ENCODE data around the gene GTF2F2. TPM values are rescaled to one million over a fixed set of nuclear protein-coding genes. Genes with fewer than 3 reads are reported as not detected.

The GTF2F2 gene
- polyA plus RNA-seq, 2 of the 4 experiments (the other 2 are of a cell fraction) = 21.0 to 30.0 TPM

DNA sequence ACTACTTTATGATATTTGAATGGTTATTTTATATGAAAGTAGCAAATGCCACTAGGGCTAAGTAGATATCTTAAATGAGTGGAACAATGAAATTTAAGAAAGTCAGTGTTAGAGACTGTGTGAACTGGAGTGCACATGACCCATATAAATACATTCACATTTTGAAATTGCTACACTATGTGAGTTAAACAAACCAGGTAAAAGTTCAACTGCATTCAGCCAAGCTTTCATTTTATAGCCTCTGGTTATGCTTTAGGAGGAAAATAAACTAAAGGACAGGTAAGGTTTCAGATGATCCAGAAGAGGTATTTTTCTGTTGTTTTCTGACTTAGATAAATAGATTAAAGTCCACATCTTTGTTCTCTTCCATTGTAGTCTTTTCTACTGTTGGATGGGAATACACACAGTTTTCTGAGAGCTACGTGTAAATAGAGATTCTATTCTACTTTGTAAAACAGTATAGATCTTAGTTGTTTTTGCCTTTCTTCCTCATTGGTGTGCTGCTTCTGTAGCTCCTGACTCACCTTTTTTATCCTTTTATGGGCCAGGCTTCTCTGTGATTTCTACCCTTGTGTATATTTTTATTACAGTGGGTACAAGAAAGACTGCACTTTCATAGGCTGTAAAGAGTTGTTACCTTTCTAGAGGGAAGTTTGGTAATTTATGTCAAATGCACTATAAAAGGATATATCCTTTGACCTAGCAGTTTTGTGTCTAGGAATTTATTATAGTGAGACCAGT is 135.1 kb downstream of the GTF2F2 start:
- 74% methylated on average over 1 of the region's 1 CpG for WGBS (ENCODE audit: missing lambda C conversion rate)
- ChIA-PET POLR2A (no interaction called here), CTCF (no interaction called here)
- no peaks in the 10 kb centered on the region for H3K9me3 ChIP-seq
- peaks cover 61% of the 10 kb centered on the region for H3K4me1 ChIP-seq
- ATAC-seq (no peak), FAIRE-seq (no peak), DNase-seq (ENCODE audit: low read depth in 1 of 2, low spot score in 1 of 2) (no peak)
- TF ChIP-seq RAD21 (conservative IDR thresholded peaks at IDR 0.05 in 1 of 2, IDR thresholded peaks at IDR 0.05 in 1 of 2) = no peak
- no peak for TF ChIP-seq ZC3H11A (IDR thresholded peaks at IDR 0.05)
- TF ChIP-seq FOXS1 (CRISPR knock-in tag; IDR thresholded peaks at IDR 0.05) = no peak
- no peak for TF ChIP-seq RCOR1 (IDR thresholded peaks at IDR 0.05; ENCODE audit: low read depth, low read length)
- TF ChIP-seq POLR2AphosphoS2 (conservative IDR thresholded peaks at IDR 0.05; ENCODE audit: low read length) = no peak
- TF ChIP-seq CBX2 (IDR thresholded peaks at IDR 0.05; ENCODE audit: borderline replicate concordance, low read depth) = no peak
- no peak for TF ChIP-seq TP53 (CRISPR knock-in tag; IDR thresholded peaks at IDR 0.05)
- no peak for TF ChIP-seq CHD2 (IDR thresholded peaks at IDR 0.05; ENCODE audit: low read length, partially characterized antibody)
- no peak for TF ChIP-seq CBX8 (IDR thresholded peaks at IDR 0.05)
- TF ChIP-seq PHF8 (IDR thresholded peaks at IDR 0.05; ENCODE audit: borderline replicate concordance, low read depth) = no peak
- TF ChIP-seq POLR2A (IDR thresholded peaks at IDR 0.05; ENCODE audit: low read length) = no peak
- TF ChIP-seq JUN (IDR thresholded peaks at IDR 0.05) = no peak
- TF ChIP-seq, protein P1, sequence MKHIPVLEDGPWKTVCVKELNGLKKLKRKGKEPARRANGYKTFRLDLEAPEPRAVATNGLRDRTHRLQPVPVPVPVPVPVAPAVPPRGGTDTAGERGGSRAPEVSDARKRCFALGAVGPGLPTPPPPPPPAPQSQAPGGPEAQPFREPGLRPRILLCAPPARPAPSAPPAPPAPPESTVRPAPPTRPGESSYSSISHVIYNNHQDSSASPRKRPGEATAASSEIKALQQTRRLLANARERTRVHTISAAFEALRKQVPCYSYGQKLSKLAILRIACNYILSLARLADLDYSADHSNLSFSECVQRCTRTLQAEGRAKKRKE (CRISPR knock-in tag; IDR thresholded peaks at IDR 0.05; ENCODE audit: low read depth) = no peak
- no peak for TF ChIP-seq NPAS2 (CRISPR knock-in tag; IDR thresholded peaks at IDR 0.05; ENCODE audit: borderline replicate concordance)
- no peak for TF ChIP-seq SMC3 (IDR thresholded peaks at IDR 0.05)
- H3K4me2 ChIP-seq = no peak overlapping the region; the same call in 2 of the 3 replicates
- 0 out of 6 replicates have a peak overlapping the region, but pooled peaks of 1 of the 2 experiments have one; percentile 10 for H3K27ac ChIP-seq
- H3K4me3 ChIP-seq = no peak overlapping the region

DNA sequence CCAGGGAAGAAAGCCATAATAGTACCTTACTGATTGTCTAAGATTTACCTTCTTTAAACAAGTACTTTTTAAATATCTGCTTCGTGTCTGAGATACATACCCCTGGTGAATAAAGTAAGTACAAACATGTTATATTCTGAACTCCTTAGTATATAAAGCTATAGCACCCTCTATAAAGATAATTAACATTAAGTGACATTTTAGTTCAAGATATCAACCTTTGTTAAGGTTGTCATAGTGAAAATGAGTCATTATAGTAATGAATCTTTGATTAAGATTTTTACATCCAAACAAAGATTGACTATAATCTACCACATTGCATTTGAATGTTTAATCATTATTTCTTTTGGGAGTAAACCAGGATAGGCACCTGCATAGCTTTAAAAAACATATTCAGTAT is 135.9 kb downstream of the GTF2F2 start:
- ATAC-seq (no peak), DNase-seq (ENCODE audit: low read depth in 1 of 2, low spot score in 1 of 2) (no peak), FAIRE-seq (no peak)
- CTCF ChIA-PET = no interaction called here
- TF ChIP-seq, protein P2, sequence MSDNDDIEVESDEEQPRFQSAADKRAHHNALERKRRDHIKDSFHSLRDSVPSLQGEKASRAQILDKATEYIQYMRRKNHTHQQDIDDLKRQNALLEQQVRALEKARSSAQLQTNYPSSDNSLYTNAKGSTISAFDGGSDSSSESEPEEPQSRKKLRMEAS (IDR thresholded peaks at IDR 0.05) = no peak
- TF ChIP-seq NFE2L2 (conservative IDR thresholded peaks at IDR 0.05; ENCODE audit: low read length) = no peak
- no peak for TF ChIP-seq CBX8 (IDR thresholded peaks at IDR 0.05)
- TF ChIP-seq POLR2A (IDR thresholded peaks at IDR 0.05; ENCODE audit: low read length) = no peak
- TF ChIP-seq KDM1A (IDR thresholded peaks at IDR 0.05; ENCODE audit: low read depth) = no peak
- no peak for TF ChIP-seq HEYL (CRISPR knock-in tag; IDR thresholded peaks at IDR 0.05)
- TF ChIP-seq, protein P3, sequence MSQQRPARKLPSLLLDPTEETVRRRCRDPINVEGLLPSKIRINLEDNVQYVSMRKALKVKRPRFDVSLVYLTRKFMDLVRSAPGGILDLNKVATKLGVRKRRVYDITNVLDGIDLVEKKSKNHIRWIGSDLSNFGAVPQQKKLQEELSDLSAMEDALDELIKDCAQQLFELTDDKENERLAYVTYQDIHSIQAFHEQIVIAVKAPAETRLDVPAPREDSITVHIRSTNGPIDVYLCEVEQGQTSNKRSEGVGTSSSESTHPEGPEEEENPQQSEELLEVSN (IDR thresholded peaks at IDR 0.05; ENCODE audit: borderline replicate concordance, low read depth) = no peak
- TF ChIP-seq KDM5A (IDR thresholded peaks at IDR 0.05) = no peak
- Histone ChIP-seq H3K4me1 (peaks cover 53% of the 10 kb centered on the region), H3K4me3 (no peak overlapping the region), H3K27ac (no peak overlapping the region), H3K9me3 (no peaks in the 10 kb centered on the region), H3K4me2 (no peak overlapping the region)
- WGBS (ENCODE audit: missing lambda C conversion rate) = 90% methylated on average over 1 of the region's 1 CpG
- POLR2A ChIA-PET = no interaction called here

DNA sequence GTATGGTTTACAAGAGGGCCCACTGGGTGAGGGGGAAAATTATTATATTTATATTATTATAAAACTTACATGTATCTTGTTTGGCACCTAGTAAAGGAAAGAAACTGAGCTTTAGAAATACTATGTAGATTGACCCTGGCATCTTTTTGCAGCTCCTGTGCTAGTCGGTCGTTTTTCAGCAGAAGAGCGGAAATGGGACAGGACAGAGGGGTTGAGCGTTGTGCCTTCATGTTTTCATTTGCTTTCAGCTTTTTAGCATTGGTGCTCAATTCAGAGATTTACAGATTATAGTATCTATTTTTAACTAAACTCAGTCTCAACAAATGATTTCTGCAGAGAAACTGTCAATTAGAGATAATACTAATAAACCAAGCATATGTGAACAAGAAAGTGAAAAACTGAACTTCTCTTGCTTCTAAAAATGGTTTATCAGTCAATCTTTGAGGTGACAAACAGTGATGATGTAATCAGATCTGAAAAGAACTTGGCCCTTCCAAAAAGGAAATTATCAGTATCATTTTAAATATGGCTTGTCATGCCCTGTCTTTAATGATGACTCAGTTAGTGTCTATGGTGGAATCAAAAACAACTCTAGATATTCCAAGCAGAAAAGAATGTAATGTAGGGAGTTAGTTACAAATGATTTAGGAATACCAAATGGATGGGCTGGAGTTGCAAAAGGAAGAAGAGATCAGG is 137.5 kb downstream of the GTF2F2 start:
- Histone ChIP-seq H3K4me1 (peaks cover 39% of the 10 kb centered on the region), H3K4me3 (no peak overlapping the region), H3K9me3 (no peaks in the 10 kb centered on the region), H3K4me2 (peak overlapping the region; percentile 54), H3K27ac (peak overlapping the region in 1 of 2 experiments; percentile 67; a peak in 3 of 6 replicates)
- CTCF ChIA-PET = interaction anchor here (0.8 kb wide), 1 partner anchor 31 kb away, joined by 3 read pairs; no protein-coding TSS in a partner anchor
- POLR2A ChIA-PET = interaction anchor here (0.6 kb wide), 1 partner anchor 68 kb away, joined by 4 read pairs; no protein-coding TSS in a partner anchor
- 83% methylated on average over 4 of the region's 4 CpGs for WGBS (ENCODE audit: missing lambda C conversion rate)
- ATAC-seq (no peak), DNase-seq (ENCODE audit: low read depth in 1 of 2, low spot score in 1 of 2) (no peak), FAIRE-seq (no peak)
- TF ChIP-seq MAFK (IDR thresholded peaks at IDR 0.05; ENCODE audit: partially characterized antibody) (no peak), TP53 (CRISPR knock-in tag; IDR thresholded peaks at IDR 0.05) (no peak)
- TF ChIP-seq, protein P4, sequence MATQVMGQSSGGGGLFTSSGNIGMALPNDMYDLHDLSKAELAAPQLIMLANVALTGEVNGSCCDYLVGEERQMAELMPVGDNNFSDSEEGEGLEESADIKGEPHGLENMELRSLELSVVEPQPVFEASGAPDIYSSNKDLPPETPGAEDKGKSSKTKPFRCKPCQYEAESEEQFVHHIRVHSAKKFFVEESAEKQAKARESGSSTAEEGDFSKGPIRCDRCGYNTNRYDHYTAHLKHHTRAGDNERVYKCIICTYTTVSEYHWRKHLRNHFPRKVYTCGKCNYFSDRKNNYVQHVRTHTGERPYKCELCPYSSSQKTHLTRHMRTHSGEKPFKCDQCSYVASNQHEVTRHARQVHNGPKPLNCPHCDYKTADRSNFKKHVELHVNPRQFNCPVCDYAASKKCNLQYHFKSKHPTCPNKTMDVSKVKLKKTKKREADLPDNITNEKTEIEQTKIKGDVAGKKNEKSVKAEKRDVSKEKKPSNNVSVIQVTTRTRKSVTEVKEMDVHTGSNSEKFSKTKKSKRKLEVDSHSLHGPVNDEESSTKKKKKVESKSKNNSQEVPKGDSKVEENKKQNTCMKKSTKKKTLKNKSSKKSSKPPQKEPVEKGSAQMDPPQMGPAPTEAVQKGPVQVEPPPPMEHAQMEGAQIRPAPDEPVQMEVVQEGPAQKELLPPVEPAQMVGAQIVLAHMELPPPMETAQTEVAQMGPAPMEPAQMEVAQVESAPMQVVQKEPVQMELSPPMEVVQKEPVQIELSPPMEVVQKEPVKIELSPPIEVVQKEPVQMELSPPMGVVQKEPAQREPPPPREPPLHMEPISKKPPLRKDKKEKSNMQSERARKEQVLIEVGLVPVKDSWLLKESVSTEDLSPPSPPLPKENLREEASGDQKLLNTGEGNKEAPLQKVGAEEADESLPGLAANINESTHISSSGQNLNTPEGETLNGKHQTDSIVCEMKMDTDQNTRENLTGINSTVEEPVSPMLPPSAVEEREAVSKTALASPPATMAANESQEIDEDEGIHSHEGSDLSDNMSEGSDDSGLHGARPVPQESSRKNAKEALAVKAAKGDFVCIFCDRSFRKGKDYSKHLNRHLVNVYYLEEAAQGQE (IDR thresholded peaks at IDR 0.05) = no peak

Measured in A549 (cell line).